GM12873 (cell line): ENCODE measurements around the gene TSPAN12.

Source experiments
- TF ChIP-seq, protein P1 (sequence below): IDR thresholded peaks from 2 replicates; pipeline ENCODE4 v1.5.1; 2012; ENCODE audit warnings: low read depth, mild to moderate bottlenecking, moderate library complexity, low read length, control low read depth; ENCODE audit not compliant: insufficient read depth; ENCODE audit errors: missing control alignments

TSPAN12 gene

DNA sequence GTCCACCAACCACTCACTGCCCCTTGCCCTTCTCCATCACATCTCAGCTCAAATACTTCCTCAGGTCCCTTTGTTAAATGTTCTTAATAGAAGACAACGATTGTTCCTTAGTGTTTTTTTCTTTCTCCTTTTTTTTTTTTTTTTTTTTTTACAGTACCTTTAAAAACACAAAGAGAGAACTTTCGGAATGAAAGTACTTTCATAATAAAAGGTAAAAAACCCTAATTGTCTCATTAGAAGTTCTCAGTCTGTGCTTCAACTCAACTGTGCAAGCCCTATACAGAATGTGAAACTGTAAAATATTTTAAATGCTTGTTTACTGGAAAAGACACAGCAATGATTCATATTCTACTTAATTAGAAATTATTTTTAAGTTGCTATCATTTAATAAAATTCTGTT is 29.4 kb downstream of the TSPAN12 start:
- TF ChIP-seq, protein P1, sequence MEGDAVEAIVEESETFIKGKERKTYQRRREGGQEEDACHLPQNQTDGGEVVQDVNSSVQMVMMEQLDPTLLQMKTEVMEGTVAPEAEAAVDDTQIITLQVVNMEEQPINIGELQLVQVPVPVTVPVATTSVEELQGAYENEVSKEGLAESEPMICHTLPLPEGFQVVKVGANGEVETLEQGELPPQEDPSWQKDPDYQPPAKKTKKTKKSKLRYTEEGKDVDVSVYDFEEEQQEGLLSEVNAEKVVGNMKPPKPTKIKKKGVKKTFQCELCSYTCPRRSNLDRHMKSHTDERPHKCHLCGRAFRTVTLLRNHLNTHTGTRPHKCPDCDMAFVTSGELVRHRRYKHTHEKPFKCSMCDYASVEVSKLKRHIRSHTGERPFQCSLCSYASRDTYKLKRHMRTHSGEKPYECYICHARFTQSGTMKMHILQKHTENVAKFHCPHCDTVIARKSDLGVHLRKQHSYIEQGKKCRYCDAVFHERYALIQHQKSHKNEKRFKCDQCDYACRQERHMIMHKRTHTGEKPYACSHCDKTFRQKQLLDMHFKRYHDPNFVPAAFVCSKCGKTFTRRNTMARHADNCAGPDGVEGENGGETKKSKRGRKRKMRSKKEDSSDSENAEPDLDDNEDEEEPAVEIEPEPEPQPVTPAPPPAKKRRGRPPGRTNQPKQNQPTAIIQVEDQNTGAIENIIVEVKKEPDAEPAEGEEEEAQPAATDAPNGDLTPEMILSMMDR: no peak

DNA sequence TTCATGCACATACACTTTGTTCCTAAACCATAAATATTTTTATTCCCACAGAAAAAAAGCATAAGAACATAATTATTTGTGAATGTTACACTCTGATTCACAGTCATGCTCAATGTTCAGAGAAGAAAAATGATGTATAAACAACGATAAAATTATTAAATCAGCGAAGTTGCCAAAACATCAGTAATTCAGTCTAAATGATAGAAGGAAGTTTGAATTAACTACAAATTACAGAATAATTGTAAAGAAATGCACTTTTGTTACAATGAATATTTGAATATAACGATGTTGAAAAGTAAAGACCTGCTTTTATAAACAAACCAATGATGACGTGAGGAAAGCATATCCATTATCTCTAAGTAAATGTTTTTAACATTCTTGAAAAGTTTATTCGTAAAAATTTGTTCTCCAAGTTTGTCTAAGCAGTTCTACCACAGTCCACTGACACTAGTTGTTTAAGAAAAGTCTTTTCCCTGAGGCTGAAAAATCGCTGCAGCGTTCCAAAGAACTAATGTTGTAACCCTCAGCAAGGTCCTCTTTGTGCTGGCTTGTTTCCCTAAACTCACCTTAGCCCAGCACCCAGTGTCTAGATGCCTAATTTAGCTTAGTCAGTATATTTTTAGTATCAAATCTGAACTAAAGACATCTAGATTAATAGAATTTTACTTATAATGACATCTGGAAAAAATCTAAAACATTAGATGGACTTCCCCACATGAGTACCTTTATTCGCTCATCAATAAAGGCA is 30.4 kb downstream of the TSPAN12 start:
- TF ChIP-seq, protein P1: no peak

DNA sequence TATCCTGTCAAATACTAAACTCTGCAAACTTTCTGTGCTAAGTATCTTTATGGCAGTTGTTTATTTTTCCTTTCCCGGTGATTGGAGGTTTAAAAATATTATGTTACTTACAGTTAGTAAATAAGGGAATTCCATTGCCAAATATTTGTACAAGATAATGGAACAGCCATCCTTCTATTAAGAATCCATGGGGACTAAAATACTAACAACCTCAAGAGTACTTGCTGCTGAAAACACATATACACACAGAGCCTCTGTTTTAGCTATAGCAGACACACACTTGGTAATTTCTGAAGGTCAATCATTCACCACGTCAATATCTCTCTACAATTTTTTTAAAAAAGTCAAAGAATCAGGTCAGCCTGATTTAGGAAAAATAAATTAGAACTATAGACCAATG is 32.4 kb downstream of the TSPAN12 start:
- TF ChIP-seq, protein P1: no peak

DNA sequence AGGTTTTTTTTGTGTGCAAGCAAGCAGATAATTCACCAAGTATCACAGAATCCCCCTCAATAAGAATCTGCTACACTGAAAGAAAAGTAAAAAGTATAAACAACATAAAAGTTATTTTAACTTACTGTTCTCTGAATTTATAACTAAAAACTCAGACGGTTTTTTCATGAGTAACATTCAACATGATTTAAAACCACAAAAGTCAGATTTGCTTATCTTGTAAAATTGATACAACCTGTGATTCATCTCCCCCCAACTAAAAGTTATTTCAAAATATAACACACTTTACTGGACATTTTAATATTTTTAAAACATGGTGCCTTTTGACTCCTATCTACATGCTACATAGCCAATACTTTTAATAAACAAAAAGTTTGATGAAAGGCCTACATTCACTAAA is 32.8 kb downstream of the TSPAN12 start:
- TF ChIP-seq, protein P1: no peak

DNA sequence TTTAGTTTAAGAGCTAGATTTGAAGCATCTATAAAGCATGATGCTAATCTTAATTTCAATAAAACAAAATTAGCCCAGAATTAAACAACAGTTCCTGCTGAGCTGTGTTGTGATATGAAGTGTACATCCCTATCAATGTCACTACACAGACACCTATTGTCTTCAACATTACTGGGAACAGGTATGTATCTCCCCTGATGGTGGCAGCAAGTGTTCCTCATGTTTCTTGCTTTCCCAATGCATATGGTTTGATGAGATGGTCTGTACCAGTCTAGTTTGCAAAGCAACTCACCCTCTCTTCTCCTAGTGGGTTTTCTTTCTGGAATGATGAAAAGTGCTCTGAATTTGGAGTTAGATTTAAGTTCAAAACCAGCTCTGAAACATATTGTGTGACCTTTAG is 38.1 kb downstream of the TSPAN12 start:
- TF ChIP-seq, protein P1: no peak

DNA sequence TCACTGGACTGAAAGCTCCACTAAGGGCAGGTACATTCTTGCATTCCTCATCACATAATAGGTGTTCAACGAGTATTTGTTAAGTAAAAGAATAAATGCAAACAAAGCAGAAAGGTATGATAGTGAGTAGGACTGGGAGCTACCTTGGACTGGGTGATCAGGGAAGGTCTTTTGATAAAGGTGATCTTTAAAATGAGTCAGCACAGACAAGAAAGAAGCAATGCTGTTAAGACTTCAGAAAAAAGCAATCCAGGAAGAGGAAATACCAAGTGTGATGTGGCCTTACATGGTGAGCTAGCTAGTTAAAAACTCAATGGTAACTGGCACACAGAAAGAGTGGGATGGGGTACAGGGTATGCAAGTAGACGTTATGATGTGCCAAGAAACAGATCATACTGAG is 40.1 kb downstream of the TSPAN12 start:
- TF ChIP-seq, protein P1: no peak

DNA sequence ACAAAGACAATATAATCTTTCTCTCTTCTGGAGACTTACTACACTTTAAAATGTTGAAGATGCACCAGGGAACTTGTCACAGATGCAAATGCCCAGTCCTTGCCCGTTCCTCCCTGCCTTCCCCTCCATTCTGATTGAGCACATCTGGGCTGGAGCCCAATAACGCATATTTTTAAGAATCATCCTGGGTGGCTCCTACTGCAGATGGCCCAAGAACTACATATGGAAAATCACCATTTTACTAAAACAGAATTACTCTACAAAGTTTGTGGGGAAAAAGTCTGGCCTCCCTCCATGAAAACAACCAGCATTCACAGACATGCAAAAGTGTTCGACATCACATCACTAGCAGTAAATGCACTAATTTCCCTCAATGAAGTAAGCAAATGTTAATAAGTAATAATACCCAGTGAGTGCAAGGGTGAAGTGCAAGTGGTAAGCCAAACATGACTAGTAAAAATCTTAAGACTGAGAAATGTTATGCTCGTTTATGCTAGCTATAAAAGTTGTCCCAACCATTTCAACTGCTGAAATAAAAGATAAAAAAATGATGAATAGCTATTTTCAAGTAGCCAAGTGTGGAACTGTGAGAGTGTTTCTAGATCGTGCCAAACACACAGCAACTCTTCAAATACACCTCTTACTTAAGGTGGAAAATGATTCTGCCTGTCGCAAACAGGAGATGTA is 43.5 kb downstream of the TSPAN12 start:
- TF ChIP-seq, protein P1: no peak
